Subcutaneous abdominal adipose tissue (tissue), 5 donors: ENCODE results near the gene DDX49.
"Not testable (repeated sequence)": the region's sequence is repeated elsewhere in the genome, so short reads cannot be mapped to it uniquely, and the experiment has no call there.

Experiments used
- H3K27ac ChIP-seq: one replicate; pipeline ENCODE4 v1.7.0; 2013; ENCODE audit warnings: low read depth, mild to moderate bottlenecking, inconsistent platforms, low read length, moderate library complexity
- H3K27me3 ChIP-seq, 5 donors: one replicate each; pipeline ENCODE4 v1.7.0; 2013; ENCODE audit warnings: low read length in 5 of 5, inconsistent platforms in 1 of 5; ENCODE audit not compliant: control insufficient read depth in 5 of 5, insufficient read depth in 4 of 5
- H3K36me3 ChIP-seq, 5 donors: one replicate each; pipeline ENCODE4 v1.7.0; 2013; ENCODE audit warnings: low read length in 5 of 5; ENCODE audit not compliant: control insufficient read depth in 5 of 5, insufficient read depth in 5 of 5
- H3K4me1 ChIP-seq, 5 donors: one replicate each; pipeline ENCODE4 v1.7.0; 2013; ENCODE audit warnings: low read length in 5 of 5, mild to moderate bottlenecking in 3 of 5, moderate library complexity in 1 of 5; ENCODE audit not compliant: control insufficient read depth in 5 of 5, insufficient read depth in 5 of 5
- H3K4me3 ChIP-seq, 5 donors: one replicate each; pipeline ENCODE4 v1.7.0; 2013; ENCODE audit warnings: low read length in 5 of 5, low read depth in 1 of 5
- H3K9ac ChIP-seq, 5 donors: one replicate each; pipeline ENCODE4 v1.7.0; 2013; ENCODE audit warnings: low read length in 5 of 5, mild to moderate bottlenecking in 4 of 5, moderate library complexity in 3 of 5
- H3K9me3 ChIP-seq, 5 donors: one replicate each; pipeline ENCODE4 v1.7.0; 2013; ENCODE audit warnings: low read length in 5 of 5; ENCODE audit not compliant: control insufficient read depth in 5 of 5
- donor health status: healthy.
- donor health status: healthy.
- donor health status: healthy.
- donor health status: healthy.
- donor health status: healthy.

DDX49 gene

DNA sequence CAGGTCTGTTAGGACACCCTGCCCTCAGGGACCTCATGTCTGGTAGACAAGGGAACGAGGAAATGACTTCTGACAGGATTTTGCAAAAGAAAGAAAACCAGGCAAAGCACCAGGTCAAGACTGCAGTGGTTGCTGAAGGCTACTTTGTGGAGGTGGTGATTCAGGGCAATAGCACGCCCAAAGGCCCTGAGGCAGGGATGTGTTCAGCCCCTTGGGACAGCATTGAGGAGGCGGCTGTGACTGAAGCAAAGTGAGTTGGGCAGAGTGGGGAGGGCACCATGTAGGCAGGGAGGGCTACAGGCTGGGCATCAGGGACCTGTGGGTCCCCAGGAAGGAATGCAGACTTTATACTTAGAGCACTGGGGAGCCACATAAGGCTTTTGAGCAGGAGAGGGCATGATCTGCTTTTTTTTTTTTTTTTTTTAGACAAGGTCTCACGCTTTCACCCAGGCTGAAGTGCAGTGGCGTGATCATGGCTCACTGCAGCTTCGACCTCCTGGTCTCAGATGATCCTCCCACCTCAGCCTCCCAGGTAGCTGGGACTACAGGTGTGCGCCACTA is 32.3 kb downstream of the DDX49 start:
- Histone ChIP-seq H3K27me3 (peaks cover 0 to 2% (median 0%) of the 10 kb centered on the region in 5 donors), H3K36me3 (no peaks in the 10 kb centered on the region), H3K27ac (no peak overlapping the region), H3K4me3 (no peak overlapping the region), H3K4me1 (peaks cover 0 to 4% (median 0%) of the 10 kb centered on the region in 5 donors), H3K9me3 (no peaks in the 10 kb centered on the region), H3K9ac (no peak overlapping the region)

DNA sequence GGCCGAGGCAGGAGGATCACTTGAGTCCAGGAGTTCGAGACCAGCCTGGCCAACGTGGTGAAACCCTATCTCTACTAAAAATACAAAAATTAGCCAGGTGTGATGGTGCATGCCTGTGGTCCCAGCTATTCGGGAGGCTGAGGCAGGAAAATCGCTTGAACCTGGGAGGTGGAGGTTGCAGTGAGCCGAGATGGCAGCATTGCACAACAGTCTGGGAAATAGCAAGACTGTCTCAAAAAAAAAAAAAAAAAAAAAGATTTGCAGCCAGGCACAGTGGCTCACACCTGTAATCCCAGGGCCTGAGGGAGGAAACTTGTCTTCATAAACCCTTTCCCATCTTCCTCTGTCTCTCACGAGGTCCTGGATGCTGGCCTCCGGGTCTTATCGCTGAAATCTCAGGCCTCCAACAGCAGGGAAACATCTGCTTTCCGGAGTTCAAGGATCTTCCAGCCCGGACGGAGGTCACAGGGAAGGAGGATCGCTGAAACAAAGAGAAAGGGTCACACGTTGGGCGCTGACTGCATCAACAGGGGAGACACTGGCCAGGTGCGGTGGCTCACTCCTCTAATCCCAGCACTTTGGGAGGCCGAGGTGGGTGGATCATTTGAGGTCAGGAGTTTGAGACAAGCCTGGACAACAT is 33.0 kb downstream of the DDX49 start:
- H3K27ac ChIP-seq, H3K9ac ChIP-seq, H3K4me3 ChIP-seq, H3K9me3 ChIP-seq, H3K36me3 ChIP-seq, H3K4me1 ChIP-seq, H3K27me3 ChIP-seq: not testable (repeated sequence)

DNA sequence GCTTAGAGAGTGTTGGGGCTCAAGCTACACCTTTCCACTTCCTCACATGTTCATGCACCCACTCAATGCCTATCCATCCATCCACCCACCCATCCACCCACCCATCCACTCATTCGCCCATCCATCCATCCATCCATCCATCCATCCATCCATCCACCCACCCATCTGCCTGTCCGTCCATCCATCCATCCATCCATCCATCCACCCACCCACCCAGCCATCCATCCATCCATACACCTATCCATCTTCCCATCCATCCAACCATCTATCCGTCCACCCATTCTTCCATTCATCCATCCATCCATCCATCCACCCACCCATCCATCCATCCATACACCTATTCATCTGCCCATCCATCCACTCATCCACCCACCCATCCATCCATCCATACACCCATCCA is 34.6 kb downstream of the DDX49 start:
- H3K4me1 ChIP-seq, result peaks cover 0 to 4% (median 0%) of the 10 kb centered on the region in 5 donors
- H3K27ac ChIP-seq, result no peak overlapping the region
- H3K36me3 ChIP-seq, result no peaks in the 10 kb centered on the region
- H3K9ac ChIP-seq, result no peak overlapping the region
- H3K27me3 ChIP-seq, result no peaks in the 10 kb centered on the region
- H3K9me3 ChIP-seq, result no peaks in the 10 kb centered on the region
- no peak overlapping the region for H3K4me3 ChIP-seq

DNA sequence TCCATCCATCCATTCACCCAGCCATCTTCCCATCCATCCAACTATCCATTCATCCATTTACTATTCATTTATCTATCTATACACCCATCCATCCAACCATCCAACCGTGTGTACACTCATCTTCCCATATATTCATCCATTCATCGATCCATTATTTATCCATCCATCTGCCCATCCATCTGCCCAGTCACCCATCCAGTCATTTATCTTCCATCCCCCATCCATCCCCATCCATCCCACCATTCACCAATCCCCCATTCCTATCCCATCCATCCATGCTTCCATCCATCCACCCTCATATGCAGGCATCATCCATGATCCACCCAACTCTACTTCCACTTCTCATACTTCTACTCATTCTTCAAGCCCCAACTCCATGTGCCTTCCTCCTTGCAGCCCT is 35.5 kb downstream of the DDX49 start:
- Histone ChIP-seq H3K27ac (no peak overlapping the region), H3K9me3 (no peaks in the 10 kb centered on the region), H3K36me3 (no peaks in the 10 kb centered on the region), H3K4me1 (peaks cover 0 to 4% (median 0%) of the 10 kb centered on the region in 5 donors), H3K9ac (no peak overlapping the region), H3K4me3 (no peak overlapping the region), H3K27me3 (no peaks in the 10 kb centered on the region)

DNA sequence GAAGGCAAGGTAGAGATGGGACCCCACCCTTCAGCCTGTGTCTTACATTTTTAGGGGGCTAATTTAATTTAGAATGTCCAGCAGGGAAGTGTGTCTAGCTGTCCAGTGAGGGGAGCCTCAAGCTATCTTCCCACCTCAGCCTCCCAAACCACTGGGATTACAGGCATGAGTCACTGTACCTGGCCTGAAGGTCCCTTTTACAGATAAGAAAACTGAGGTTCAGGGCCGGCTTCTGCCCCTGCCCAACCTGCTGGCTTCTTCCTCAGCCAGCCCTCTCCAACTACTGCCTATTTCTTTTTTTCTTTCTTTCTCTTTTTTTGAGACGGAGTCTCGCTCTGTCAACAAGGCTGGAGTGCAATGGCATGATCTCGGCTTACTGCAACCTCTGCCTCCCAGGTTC is 40.9 kb downstream of the DDX49 start:
- Histone ChIP-seq H3K4me1 (no peaks in the 10 kb centered on the region), H3K27ac (no peak overlapping the region), H3K9ac (no peak overlapping the region), H3K27me3 (peaks cover 4 to 12% (median 7%) of the 10 kb centered on the region in 5 donors), H3K9me3 (no peaks in the 10 kb centered on the region), H3K36me3 (no peaks in the 10 kb centered on the region), H3K4me3 (no peak overlapping the region)

DNA sequence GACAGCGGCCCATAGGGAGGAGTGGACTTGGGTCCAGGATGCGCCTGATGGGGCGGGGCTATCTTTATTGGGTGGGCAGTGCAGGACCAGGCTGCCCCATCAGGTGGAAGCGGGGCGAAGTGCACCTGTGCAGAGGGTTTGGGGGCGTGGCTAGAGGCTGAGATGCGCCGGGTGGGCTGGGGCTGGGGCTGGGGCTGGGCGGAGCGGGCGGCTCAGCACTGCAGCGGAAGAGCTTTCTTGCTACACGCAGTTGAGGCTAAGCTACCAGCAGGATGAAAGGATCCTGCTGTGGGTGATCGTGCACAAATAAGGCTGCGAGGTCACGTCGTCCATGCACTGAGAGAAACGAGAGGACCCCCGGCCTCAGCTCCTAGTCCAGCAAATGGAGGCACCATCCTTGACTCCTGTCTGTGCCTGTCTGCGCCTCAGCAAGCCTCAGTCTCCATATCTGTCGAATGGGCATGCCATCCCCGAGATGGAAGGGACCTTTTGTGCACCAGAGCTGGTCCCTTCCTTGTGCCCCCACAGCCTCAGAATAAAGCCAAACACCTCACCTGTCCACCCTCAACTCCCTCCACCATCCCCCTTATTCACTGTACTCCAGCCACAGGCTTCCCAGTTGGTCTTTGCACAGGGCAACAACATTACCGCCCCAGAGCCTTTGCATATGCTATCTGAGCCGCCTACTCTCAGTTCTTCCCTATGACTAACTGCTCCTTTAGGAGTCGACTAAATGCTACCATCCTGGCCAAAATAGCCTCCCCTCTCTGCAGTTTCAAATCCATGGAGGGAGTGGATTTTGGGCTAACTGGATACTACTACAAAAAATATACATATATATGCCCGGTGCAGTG is 42.5 kb downstream of the DDX49 start:
- no peak overlapping the region for H3K9ac ChIP-seq
- no peak overlapping the region for H3K27ac ChIP-seq
- H3K4me3 ChIP-seq, result no peak overlapping the region
- H3K27me3 ChIP-seq, result peaks cover 4 to 12% (median 7%) of the 10 kb centered on the region in 5 donors
- no peaks in the 10 kb centered on the region for H3K4me1 ChIP-seq
- no peaks in the 10 kb centered on the region for H3K36me3 ChIP-seq
- H3K9me3 ChIP-seq, result no peaks in the 10 kb centered on the region

DNA sequence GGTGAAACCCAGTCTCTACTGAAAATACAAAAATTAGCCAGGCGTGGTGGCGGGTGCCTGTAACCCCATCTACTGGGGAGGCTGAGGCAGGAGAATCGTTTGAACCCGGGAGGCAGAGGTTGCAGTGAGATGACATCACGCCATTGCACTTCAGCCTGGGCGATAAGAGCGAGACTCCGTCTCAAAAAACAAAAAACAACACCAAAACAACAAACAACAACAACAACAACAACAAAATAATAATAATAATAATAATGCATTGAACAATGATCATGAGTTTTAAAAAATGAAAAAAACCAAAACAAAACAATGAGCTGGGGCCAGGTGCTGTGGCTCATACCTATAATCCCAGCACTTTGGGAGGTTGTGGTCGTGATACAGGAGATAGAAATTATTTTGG is 44.6 kb downstream of the DDX49 start:
- no peak overlapping the region for H3K9ac ChIP-seq
- H3K27ac ChIP-seq, result no peak overlapping the region
- no peak overlapping the region for H3K4me3 ChIP-seq
- no peaks in the 10 kb centered on the region for H3K9me3 ChIP-seq
- H3K4me1 ChIP-seq, result peaks cover 3 to 9% (median 8%) of the 10 kb centered on the region in 5 donors
- no peaks in the 10 kb centered on the region for H3K36me3 ChIP-seq
- peaks cover 4 to 12% (median 7%) of the 10 kb centered on the region in 5 donors for H3K27me3 ChIP-seq

DNA sequence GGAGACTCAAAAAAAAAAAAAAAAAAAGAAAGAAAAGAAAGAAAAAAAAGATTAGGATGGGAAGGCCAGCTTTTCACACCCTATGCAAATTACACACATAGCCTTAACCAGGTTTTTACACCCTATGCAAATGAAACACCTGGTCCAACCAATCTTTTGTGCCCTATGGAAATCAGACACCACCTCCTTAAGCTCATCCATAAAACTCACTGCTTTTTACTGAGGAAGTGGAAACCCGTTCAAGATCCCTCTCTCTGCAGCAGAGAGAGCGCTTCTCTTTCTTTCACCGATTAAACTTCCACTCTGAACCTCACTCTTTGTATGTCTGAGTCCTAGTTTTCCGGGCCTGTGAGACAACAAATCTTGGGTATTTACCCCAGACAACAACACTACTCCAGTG is 46.8 kb downstream of the DDX49 start:
- Histone ChIP-seq H3K9ac (peak overlapping the region in 1 of 5 donors; percentile 40), H3K4me3 (no peak overlapping the region), H3K36me3 (no peaks in the 10 kb centered on the region), H3K4me1 (peaks cover 3 to 14% (median 13%) of the 10 kb centered on the region in 5 donors), H3K27ac (no peak overlapping the region), H3K9me3 (no peaks in the 10 kb centered on the region), H3K27me3 (peaks cover 4 to 11% (median 7%) of the 10 kb centered on the region in 5 donors)

DNA sequence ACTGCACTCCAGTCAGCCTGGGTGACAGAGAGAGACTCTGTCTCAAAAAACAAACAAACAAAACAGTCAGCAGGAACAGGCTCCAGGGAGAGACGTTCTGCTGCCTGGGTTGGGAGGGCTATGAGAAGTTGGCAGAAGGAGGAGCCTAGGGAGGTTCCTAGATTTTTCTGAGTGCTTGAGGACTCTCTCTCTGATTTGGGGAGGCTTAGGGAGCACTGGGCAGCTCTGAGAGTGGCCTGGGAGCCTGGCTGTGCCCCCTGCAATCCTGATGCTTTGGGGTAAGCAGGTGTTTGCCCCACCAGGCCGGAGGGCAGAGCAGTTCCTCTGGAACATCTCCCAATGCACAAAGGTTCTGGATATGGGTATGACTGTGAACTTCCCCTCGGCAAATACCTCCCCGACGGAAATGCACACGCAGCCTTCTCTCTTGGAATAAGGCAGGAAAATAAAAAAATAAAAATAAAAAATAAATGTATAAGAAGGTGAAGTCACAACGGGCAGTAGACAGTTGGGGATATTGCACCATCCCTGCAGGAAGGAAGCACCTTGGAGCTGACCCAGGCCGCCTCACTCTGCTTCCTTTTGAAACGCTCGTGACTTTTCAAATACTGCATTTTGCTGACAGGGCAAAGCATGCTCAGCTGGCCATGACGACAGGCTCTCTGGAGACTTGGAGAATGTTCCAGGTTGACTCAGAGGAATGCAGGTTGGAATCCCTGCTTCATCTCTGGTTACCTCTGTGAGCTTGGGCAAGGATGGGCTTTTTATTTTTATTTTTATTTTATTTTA is 48.0 kb downstream of the DDX49 start:
- Histone ChIP-seq H3K27me3 (no peaks in the 10 kb centered on the region), H3K4me1 (peaks cover 3 to 21% (median 20%) of the 10 kb centered on the region in 5 donors), H3K9ac (peak overlapping the region in 2 of 5 donors; percentile 19 to 23), H3K27ac (peak overlapping the region; percentile 67), H3K36me3 (no peaks in the 10 kb centered on the region), H3K9me3 (no peaks in the 10 kb centered on the region), H3K4me3 (peak overlapping the region in 1 of 5 donors; percentile 12)
